NCI-H345 treated with DMSO at 0.1 percent for 48 hours (cell line): ENCODE results near the gene TSC22D4.
A peak's percentile ranks its signal among the peaks of the same experiment; 100 is the strongest.

Experiments
- DNase-seq: peaks from one replicate; lab custom pipeline; 2025; ENCODE audit not compliant: unreplicated experiment; lab: John Stamatoyannopoulos, UW

TSC22D4 gene

GRCh38 chr7:100430493-100431285 lies 48.3 kb downstream of the TSC22D4 start:
- DNase-seq = no peak

- DNase-seq = peak; percentile 94
Measured at GRCh38 chr7:100429637-100430492, 49.1 kb downstream of the TSC22D4 start, which contains the start of gene MEPCE. Gene MEPCE, plus strand, starts transcription at chr7:100429831. Its CDS starts 188 bp downstream, at chr7:100430019.

GRCh38 chr7:100428967-100429636 lies 49.9 kb downstream of the TSC22D4 start:
- DNase-seq = peak; percentile 93

GRCh38 chr7:100428199-100428966 lies 50.6 kb downstream of the TSC22D4 start, which contains the start of gene ZCWPW1:
Gene ZCWPW1, minus strand, starts transcription at chr7:100428703. Its CDS starts 8,054 bp downstream, at chr7:100420649.
- DNase-seq = peak; percentile 94

GRCh38 chr7:100427762-100428198 lies 51.2 kb downstream of the TSC22D4 start:
- DNase-seq = no peak

- DNase-seq = no peak
Measured at GRCh38 chr7:100426516-100426915, 52.5 kb downstream of the TSC22D4 start.

- no peak for DNase-seq
Measured at GRCh38 chr7:100425347-100425746, 53.7 kb downstream of the TSC22D4 start.

- no peak for DNase-seq
Measured at GRCh38 chr7:100423315-100423714, 55.7 kb downstream of the TSC22D4 start.

- no peak for DNase-seq
Measured at GRCh38 chr7:100419660-100420226, 59.3 kb downstream of the TSC22D4 start.

GRCh38 chr7:100418930-100419659 lies 59.9 kb downstream of the TSC22D4 start:
- no peak for DNase-seq
